Measurements from ENCODE around the gene ULK4. TPM values are rescaled to one million over a fixed set of nuclear protein-coding genes. Genes with fewer than 3 reads are reported as not detected.

The ULK4 gene
- total and polyA plus RNA-seq, 2 of the 4 experiments (the other 2 are of a cell fraction), result 2.7 to 5.0 TPM

DNA sequence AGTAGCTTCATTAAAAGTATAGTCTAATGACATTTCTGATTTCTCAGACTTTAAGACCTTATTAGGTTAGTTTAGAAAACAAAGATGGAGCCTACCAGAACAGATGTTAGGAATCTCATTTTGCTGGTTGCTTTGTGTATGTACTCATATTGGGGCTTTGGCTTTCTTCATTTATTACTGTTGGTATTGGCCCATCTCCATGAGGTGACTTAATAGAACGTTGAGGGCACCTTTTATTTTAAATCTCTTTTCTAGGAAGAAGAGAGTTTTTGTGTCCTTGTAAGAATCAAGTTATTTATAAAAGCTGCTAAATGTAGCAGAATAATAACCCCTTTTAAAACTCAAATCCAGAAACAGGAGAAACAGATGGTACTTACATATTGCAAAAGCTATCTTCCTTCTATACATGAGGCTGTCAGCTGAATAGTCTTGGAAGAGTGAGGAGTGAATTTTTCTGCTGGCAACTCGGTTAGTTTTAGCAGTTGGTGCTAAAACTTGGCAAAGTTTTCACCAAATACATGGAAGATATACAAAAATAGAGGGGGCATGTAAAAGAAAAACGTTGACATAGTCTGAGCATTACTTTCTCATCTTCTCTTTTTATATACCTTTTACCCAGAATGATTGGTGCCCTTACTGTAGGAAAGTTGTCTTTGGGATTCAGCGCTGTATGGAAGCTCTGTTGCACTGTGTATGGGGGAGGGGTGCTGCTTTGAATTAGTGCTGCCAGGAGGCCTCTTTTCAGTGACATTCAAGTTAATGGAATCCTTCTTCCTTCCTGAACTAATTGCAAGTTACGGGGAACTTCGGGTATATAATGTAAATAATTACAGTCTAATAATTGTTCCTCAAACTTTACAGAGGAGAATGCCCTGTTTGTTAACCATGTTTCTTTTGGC is 726.8 kb downstream of the ULK4 start:
- Histone ChIP-seq H3K4me2 (ENCODE audit: low read depth, low read length) (no peak overlapping the region), H2AK5ac (ENCODE audit: low read depth, low read length) (no peak overlapping the region), H2BK20ac (ENCODE audit: low read depth, low read length) (no peak overlapping the region), H3K4me1 (ENCODE audit: control insufficient read depth, insufficient read depth, low read length) (no peaks in the 10 kb centered on the region), H3K4ac (ENCODE audit: low read depth, low read length) (no peak overlapping the region), H2AK9ac (replicated peaks; ENCODE audit: low read depth, low read length, poor library complexity) (no peak overlapping the region), H3K9ac (ENCODE audit: low read depth, low read length) (no peak overlapping the region), H3K23ac (ENCODE audit: low read depth, low read length) (no peak overlapping the region), H3K36me3 (ENCODE audit: control insufficient read depth, insufficient read depth, low read length) (peaks cover 57% of the 10 kb centered on the region), H3K27me3 (ENCODE audit: control insufficient read depth, insufficient read depth, low read length) (no peaks in the 10 kb centered on the region), H2AFZ (replicated peaks; ENCODE audit: low read length, poor library complexity) (no peak overlapping the region), H2BK120ac (ENCODE audit: low read depth, low read length) (no peak overlapping the region), H3K18ac (ENCODE audit: low read depth, low read length) (no peak overlapping the region), H3K79me1 (ENCODE audit: low read depth in 1 of 2, low read length in 2 of 2) (peaks cover 28 to 41% of the 10 kb centered on the region in 2 experiments), H2BK5ac (ENCODE audit: low read depth, low read length, poor library complexity, severe bottlenecking) (no peak overlapping the region), H4K91ac (ENCODE audit: insufficient read depth, low read depth, low read length) (no peak overlapping the region), H3K27ac (ENCODE audit: insufficient read depth, low read length) (no peak overlapping the region), H3K14ac (replicated peaks; ENCODE audit: low read depth, low read length) (no peak overlapping the region), H2BK15ac (ENCODE audit: low read depth, low read length) (no peak overlapping the region), H3K56ac (ENCODE audit: extremely low read depth, insufficient read depth, low read length) (no peak overlapping the region), H4K8ac (ENCODE audit: low read depth in 2 of 2, low read length in 2 of 2) (no peak overlapping the region), H3K4me3 (ENCODE audit: insufficient read depth, low read depth, low read length) (no peak overlapping the region), H3K9me3 (ENCODE audit: control insufficient read depth, insufficient read depth, low read length) (no peaks in the 10 kb centered on the region), H4K20me1 (ENCODE audit: insufficient read depth, low read length) (peaks cover 4% of the 10 kb centered on the region; the same call in 1 of the 2 replicates), H4K5ac (ENCODE audit: low read depth, low read length) (no peak overlapping the region), H3K9me1 (ENCODE audit: insufficient read depth, low read length) (peaks cover 3% of the 10 kb centered on the region; the same call in 1 of the 2 replicates)
- ATAC-seq (ENCODE audit: low read depth), result no peak
- dilution Hi-C loops (cut with HindIII; ENCODE audit: low sequenced_read_pairs, unreplicated experiment) (no loop called here), intact Hi-C loops (cut with micrococcal nuclease) (loop anchor here (5.0 kb wide), 1 partner anchor 482 kb away; no protein-coding TSS in a partner anchor), in situ Hi-C loops (cut with MboI; ENCODE audit: low sequenced_read_pairs) (no loop called here)
- WGBS, 2 experiments (ENCODE audit: extremely low coverage in 2 of 2, insufficient read length in 1 of 2), result no CpG with 5 or more reads among the region's 6 CpGs
- no TSS peak for BruUV-seq (replicated peaks)
- no peak for TF ChIP-seq RAD21 (IDR thresholded peaks at IDR 0.05; ENCODE audit: low read length)
- TF ChIP-seq, protein P1, sequence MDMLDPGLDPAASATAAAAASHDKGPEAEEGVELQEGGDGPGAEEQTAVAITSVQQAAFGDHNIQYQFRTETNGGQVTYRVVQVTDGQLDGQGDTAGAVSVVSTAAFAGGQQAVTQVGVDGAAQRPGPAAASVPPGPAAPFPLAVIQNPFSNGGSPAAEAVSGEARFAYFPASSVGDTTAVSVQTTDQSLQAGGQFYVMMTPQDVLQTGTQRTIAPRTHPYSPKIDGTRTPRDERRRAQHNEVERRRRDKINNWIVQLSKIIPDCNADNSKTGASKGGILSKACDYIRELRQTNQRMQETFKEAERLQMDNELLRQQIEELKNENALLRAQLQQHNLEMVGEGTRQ (IDR thresholded peaks at IDR 0.05; ENCODE audit: low read depth, low read length), result no peak
- ChIA-PET CTCF (no interaction called here), POLR2A (ENCODE audit: unreplicated experiment) (no interaction called here)
- peak; percentile 47 for DNase-seq
